ENCODE data around the gene USH1C. TPM values are rescaled to one million over a fixed set of nuclear protein-coding genes. Genes with fewer than 3 reads are reported as not detected.

USH1C gene
- total and polyA plus RNA-seq, 2 of the 4 experiments (the other 2 are of a cell fraction): not detected

DNA sequence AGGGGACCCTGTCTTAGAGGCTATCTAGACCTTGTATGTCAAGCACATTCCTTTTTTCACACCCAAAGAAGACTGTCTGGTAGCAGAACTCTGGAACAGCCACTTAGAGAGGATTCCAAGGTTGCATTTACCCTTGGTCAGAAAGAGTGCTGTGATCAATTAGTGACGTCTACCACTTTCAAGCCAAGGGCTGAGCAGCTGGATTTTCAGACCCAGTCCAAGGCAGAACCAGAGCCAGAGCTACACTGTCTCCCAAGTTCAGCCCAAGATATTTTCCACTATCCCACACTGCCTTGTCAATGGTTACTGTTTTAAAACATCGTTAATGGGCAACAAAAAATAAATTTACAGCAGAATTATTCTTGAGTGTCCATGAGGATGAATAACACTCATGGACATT lies 91.5 kb downstream of the USH1C start:
- TF ChIP-seq CEBPB (IDR thresholded peaks at IDR 0.05; ENCODE audit: low read depth, low read length) (no peak), BHLHE40 (IDR thresholded peaks at IDR 0.05; ENCODE audit: low read depth, low read length) (no peak), MAZ (IDR thresholded peaks at IDR 0.05; ENCODE audit: borderline replicate concordance, low read depth, low read length) (no peak), FOS (IDR thresholded peaks at IDR 0.05; ENCODE audit: low read depth, low read length) (no peak), NFE2L2 (IDR thresholded peaks at IDR 0.05; ENCODE audit: low read depth, low read length) (no peak), SMC3 (IDR thresholded peaks at IDR 0.05; ENCODE audit: low read depth, low read length) (no peak), MAFK (IDR thresholded peaks at IDR 0.05; ENCODE audit: low read depth, low read length) (no peak), RAD21 (IDR thresholded peaks at IDR 0.05; ENCODE audit: low read length) (no peak), RFX5 (IDR thresholded peaks at IDR 0.05; ENCODE audit: low read depth, low read length) (no peak), POLR2A (IDR thresholded peaks at IDR 0.05; ENCODE audit: low read depth, low read length) (no peak)
- TF ChIP-seq, protein P1, sequence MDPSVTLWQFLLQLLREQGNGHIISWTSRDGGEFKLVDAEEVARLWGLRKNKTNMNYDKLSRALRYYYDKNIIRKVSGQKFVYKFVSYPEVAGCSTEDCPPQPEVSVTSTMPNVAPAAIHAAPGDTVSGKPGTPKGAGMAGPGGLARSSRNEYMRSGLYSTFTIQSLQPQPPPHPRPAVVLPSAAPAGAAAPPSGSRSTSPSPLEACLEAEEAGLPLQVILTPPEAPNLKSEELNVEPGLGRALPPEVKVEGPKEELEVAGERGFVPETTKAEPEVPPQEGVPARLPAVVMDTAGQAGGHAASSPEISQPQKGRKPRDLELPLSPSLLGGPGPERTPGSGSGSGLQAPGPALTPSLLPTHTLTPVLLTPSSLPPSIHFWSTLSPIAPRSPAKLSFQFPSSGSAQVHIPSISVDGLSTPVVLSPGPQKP (IDR thresholded peaks at IDR 0.05; ENCODE audit: borderline replicate concordance, low read depth, low read length): no peak
- TF ChIP-seq, protein P2, sequence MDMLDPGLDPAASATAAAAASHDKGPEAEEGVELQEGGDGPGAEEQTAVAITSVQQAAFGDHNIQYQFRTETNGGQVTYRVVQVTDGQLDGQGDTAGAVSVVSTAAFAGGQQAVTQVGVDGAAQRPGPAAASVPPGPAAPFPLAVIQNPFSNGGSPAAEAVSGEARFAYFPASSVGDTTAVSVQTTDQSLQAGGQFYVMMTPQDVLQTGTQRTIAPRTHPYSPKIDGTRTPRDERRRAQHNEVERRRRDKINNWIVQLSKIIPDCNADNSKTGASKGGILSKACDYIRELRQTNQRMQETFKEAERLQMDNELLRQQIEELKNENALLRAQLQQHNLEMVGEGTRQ (IDR thresholded peaks at IDR 0.05; ENCODE audit: low read depth, low read length): no peak
- TF ChIP-seq, protein P3, sequence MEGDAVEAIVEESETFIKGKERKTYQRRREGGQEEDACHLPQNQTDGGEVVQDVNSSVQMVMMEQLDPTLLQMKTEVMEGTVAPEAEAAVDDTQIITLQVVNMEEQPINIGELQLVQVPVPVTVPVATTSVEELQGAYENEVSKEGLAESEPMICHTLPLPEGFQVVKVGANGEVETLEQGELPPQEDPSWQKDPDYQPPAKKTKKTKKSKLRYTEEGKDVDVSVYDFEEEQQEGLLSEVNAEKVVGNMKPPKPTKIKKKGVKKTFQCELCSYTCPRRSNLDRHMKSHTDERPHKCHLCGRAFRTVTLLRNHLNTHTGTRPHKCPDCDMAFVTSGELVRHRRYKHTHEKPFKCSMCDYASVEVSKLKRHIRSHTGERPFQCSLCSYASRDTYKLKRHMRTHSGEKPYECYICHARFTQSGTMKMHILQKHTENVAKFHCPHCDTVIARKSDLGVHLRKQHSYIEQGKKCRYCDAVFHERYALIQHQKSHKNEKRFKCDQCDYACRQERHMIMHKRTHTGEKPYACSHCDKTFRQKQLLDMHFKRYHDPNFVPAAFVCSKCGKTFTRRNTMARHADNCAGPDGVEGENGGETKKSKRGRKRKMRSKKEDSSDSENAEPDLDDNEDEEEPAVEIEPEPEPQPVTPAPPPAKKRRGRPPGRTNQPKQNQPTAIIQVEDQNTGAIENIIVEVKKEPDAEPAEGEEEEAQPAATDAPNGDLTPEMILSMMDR (conservative IDR thresholded peaks at IDR 0.05; ENCODE audit: low read depth, low read length): no peak
- CTCF ChIA-PET: no interaction called here
- H2BK5ac ChIP-seq (ENCODE audit: low read depth, low read length, poor library complexity, severe bottlenecking): no peak overlapping the region

More for the DNA sequence above, 91.5 kb downstream of the USH1C start:
- Histone ChIP-seq H3K4ac (ENCODE audit: low read depth, low read length) (no peak overlapping the region), H3K27me3 (ENCODE audit: control insufficient read depth, insufficient read depth, low read length) (peaks cover 5% of the 10 kb centered on the region), H2AK9ac (replicated peaks; ENCODE audit: low read depth, low read length, poor library complexity) (no peak overlapping the region), H2AK5ac (ENCODE audit: low read depth, low read length) (no peak overlapping the region), H3K9me1 (ENCODE audit: insufficient read depth, low read length) (no peaks in the 10 kb centered on the region), H3K4me3 (ENCODE audit: insufficient read depth, low read depth, low read length) (no peak overlapping the region), H2BK15ac (ENCODE audit: low read depth, low read length) (no peak overlapping the region), H2BK120ac (ENCODE audit: low read depth, low read length) (no peak overlapping the region), H3K9me3 (ENCODE audit: control insufficient read depth, insufficient read depth, low read length) (no peaks in the 10 kb centered on the region), H4K20me1 (ENCODE audit: insufficient read depth, low read length) (no peaks in the 10 kb centered on the region), H4K5ac (ENCODE audit: low read depth, low read length) (no peak overlapping the region), H2BK20ac (ENCODE audit: low read depth, low read length) (no peak overlapping the region), H4K8ac (ENCODE audit: low read depth in 2 of 2, low read length in 2 of 2) (no peak overlapping the region), H3K14ac (replicated peaks; ENCODE audit: low read depth, low read length) (no peak overlapping the region), H3K27ac (ENCODE audit: insufficient read depth, low read length) (no peak overlapping the region), H3K56ac (ENCODE audit: extremely low read depth, insufficient read depth, low read length) (no peak overlapping the region), H3K79me1 (ENCODE audit: low read depth in 1 of 2, low read length in 2 of 2) (no peaks in the 10 kb centered on the region), H3K4me1 (ENCODE audit: control insufficient read depth, insufficient read depth, low read length) (no peaks in the 10 kb centered on the region), H3K36me3 (ENCODE audit: control insufficient read depth, insufficient read depth, low read length) (no peaks in the 10 kb centered on the region), H2AFZ (replicated peaks; ENCODE audit: low read length, poor library complexity) (no peak overlapping the region), H3K18ac (ENCODE audit: low read depth, low read length) (no peak overlapping the region), H3K9ac (ENCODE audit: low read depth, low read length) (no peak overlapping the region), H4K91ac (ENCODE audit: insufficient read depth, low read depth, low read length) (no peak overlapping the region), H3K4me2 (ENCODE audit: low read depth, low read length) (no peak overlapping the region), H3K23ac (ENCODE audit: low read depth, low read length) (no peak overlapping the region)
- dilution Hi-C loops (cut with HindIII; ENCODE audit: low sequenced_read_pairs, unreplicated experiment) (no loop called here), intact Hi-C loops (cut with micrococcal nuclease) (no loop called here), in situ Hi-C loops (cut with MboI; ENCODE audit: low sequenced_read_pairs) (no loop called here)
- no peak for ATAC-seq (ENCODE audit: low read depth)
- no peak for DNase-seq
- WGBS, 2 experiments (ENCODE audit: extremely low coverage in 2 of 2, insufficient read length in 1 of 2): no CpG with 5 or more reads among the region's 2 CpGs
- no TSS peak for BruUV-seq (replicated peaks)
- POLR2A ChIA-PET (ENCODE audit: unreplicated experiment): no interaction called here

Measured in IMR-90 (cell line).